Hepatocyte (in vitro differentiated cells): ENCODE results near the gene WSCD2.

Experiments used
- CTCF ChIP-seq: fragments of 200-600 bp; sonication (generic); IDR thresholded peaks from 2 replicates; pipeline ENCODE4 v1.5.1; 2016; ENCODE audit warnings: antibody characterized with exemption, mild to moderate bottlenecking; ENCODE audit not compliant: poor library complexity
- EZH2phosphoT487 ChIP-seq: fragments of 200-600 bp; sonication (generic); IDR thresholded peaks from one replicate; pipeline ENCODE4 v1.6.1; 2018; ENCODE audit warnings: antibody characterized with exemption, mild to moderate bottlenecking, low read depth, moderate library complexity; ENCODE audit not compliant: unreplicated experiment, severe bottlenecking

GRCh38 chr12:108260039-108260438, 131.0 kb downstream of the WSCD2 start:
- TF ChIP-seq EZH2phosphoT487: no peak
- TF ChIP-seq CTCF: no peak
